Heart right ventricle (tissue), 16 donors: ENCODE results near the gene NT5DC2. TPM values are rescaled to one million over a fixed set of nuclear protein-coding genes. Genes with fewer than 3 reads are reported as not detected.
"Not testable (repeated sequence)": the region's sequence is repeated elsewhere in the genome, so short reads cannot be mapped to it uniquely, and the experiment has no call there.

Experiments used
- ATAC-seq, 8 donors: fragments of 200-7000 bp; cut with Tn5 transposase; one replicate each; pipeline ENCODE4 v1.9.1; 2020; ENCODE audit warnings: mild to moderate bottlenecking in 8 of 8, moderate library complexity in 8 of 8, moderate number of reproducible peaks in 1 of 8
- DNase-seq, 2 donors: peaks; one replicate each; pipeline ENCODE4 v3.0.0-alpha.2; 2020
- H3K27ac ChIP-seq, 10 donors: fragments of 200-600 bp; sonication (generic) in 2 of 10; one replicate each; pipeline versions ENCODE4 v1.5.0 to v1.8.0; 2020 to 2022; ENCODE audit warnings: mild to moderate bottlenecking in 3 of 10
- H3K27me3 ChIP-seq, 7 donors: fragments of 200-600 bp; one replicate each; pipeline ENCODE4 v1.8.0; 2021 to 2022; ENCODE audit warnings: mild to moderate bottlenecking in 2 of 7
- H3K36me3 ChIP-seq, 9 donors: fragments of 200-600 bp; sonication (generic) in 1 of 9; one replicate each; pipeline versions ENCODE4 v1.5.0 to v1.8.0; 2020 to 2022; ENCODE audit warnings: mild to moderate bottlenecking in 2 of 9
- H3K4me1 ChIP-seq, 9 donors: fragments of 200-600 bp; sonication (generic) in 1 of 9; one replicate each; pipeline versions ENCODE4 v1.5.0 to v1.8.0; 2020 to 2022; ENCODE audit warnings: mild to moderate bottlenecking in 4 of 9
- H3K4me3 ChIP-seq, 10 donors: fragments of 200-600 bp; sonication (generic) in 2 of 10; one replicate each; pipeline versions ENCODE4 v1.5.0 to v1.8.0; 2020 to 2022; ENCODE audit warnings: mild to moderate bottlenecking in 7 of 10, moderate library complexity in 2 of 10
- H3K9me3 ChIP-seq, 11 donors: fragments of 200-600 bp in 10 of 11; sonication (generic) in 2 of 11; one replicate each; pipeline versions ENCODE4 v1.5.0 to v1.8.0; 2013 to 2022; ENCODE audit warnings: mild to moderate bottlenecking in 2 of 11, control low read depth in 1 of 11, moderate library complexity in 1 of 11
- CTCF ChIP-seq, 9 donors: fragments of 200-600 bp; sonication (generic) in 2 of 9; IDR thresholded peaks; one replicate each; pipeline versions ENCODE4 v1.5.0 to v1.8.0; 2021 to 2022; ENCODE audit warnings: antibody characterized with exemption in 9 of 9, mild to moderate bottlenecking in 5 of 9, moderate library complexity in 1 of 9
- WGBS, 2 donors: extraction: QIAGEN DNeasy Blood & Tissue Kit; methylation state at CpG; one replicate each; pipeline ENCODE4 v1.1.7; 2013; ENCODE audit warnings: inconsistent platforms in 1 of 2; 5-methylcytosine and 5-hydroxymethylcytosine counted together
- intact Hi-C, 10 donors: fragments of 100-400 bp; cut with DNase I; formaldehyde crosslinking; loops; one replicate each; pipeline versions ENCODE4 v1.11.1 to v1.14.2; 2022
- polyA plus RNA-seq, 2 donors: library from polyadenylated mRNA; stranded (reverse); fragments of 200-250 nt; gene quantifications; one replicate each; pipeline ENCODE4 v1.2.3, GENCODE V29; 2013
- total RNA-seq, 10 donors: library from RNA; stranded (reverse); fragmentation: NEBNext Ultra II Directional in 3 of 10; extraction: Animal tissue kit (Norgen Biotek cat#: 25700) in 3 of 10; gene quantifications; one replicate each; pipeline versions ENCODE4 v1.2.1 to v1.2.4, GENCODE V29; 2021 to 2023
- donor health status: Arrhythmogenic right ventricular cardiomyopathy.
- donor health status: ischemic (EF 13 %, LVEDD 7.1; RV severe dilation, severe dysfunction).
- donor health status: healthy with polysubstance abuse.
- donor health status: DM: no; HTN: yes; CAD: no.
- donor health status: DM: no; HTN: no; CAD: no.
- donor health status: ischemic (EF 25% LVEDD 6.9; RV normal size, moderate dysfunction).
- donor health status: ischemic (EF 25% LVEDD 5.7; RV mildly dilated, moderate dysfunction).
- donor health status: healthy.
- donor health status: DM: yes; HTN: yes; CAD: no.
- donor health status: Ischemic cardiomyopathy.
- donor health status: ischemic (EF 35%, LVEDD 5.7; RV mildly dilated, moderate dysfunction).
- donor health status: nonischemic (EF 11% LVEDD 7.7; RV severe dilation, severe dysfunction).
- donor health status: DM: yes; HTN: yes; CAD: no.
- donor health status: PGD.
- donor health status: ischemic (EF 29% LVEDD 5.4; RV normal size, mild dysfunction).
- donor health status: nonischemic (EF 23%, LVEDD 6.1; RV moderate dilation, normal function).

Gene NT5DC2
- total and polyA plus RNA-seq, 12 donors, result 25.1 to 138 (median 54.5) TPM

- H3K4me1 ChIP-seq, result peaks cover 57 to 92% (median 75%) of the 10 kb centered on the region in 9 donors
Observed at GRCh38 chr3:52528586-52529375, 4.9 kb downstream of the NT5DC2 start.

GRCh38 chr3:52527732-52528585, 5.7 kb downstream of the NT5DC2 start:
- peaks cover 0 to 62% (median 19%) of the 10 kb centered on the region in 9 donors for H3K36me3 ChIP-seq
- no peaks in the 10 kb centered on the region for H3K9me3 ChIP-seq
- no peak for TF ChIP-seq CTCF (IDR thresholded peaks at IDR 0.05)
- DNase-seq (peak in 1 of 2 donors; percentile 14), ATAC-seq (no peak)
- H3K4me1 ChIP-seq, result peaks cover 54 to 88% (median 71%) of the 10 kb centered on the region in 9 donors
- 83 to 89% methylated on average over 18 of the region's 18 CpGs for whole genome bisulfite sequencing, 2 donors
- peak overlapping the region in 5 of 10 donors; percentile 22 to 91 (median 77) for H3K27ac ChIP-seq
- no peak overlapping the region for H3K4me3 ChIP-seq
- intact Hi-C loops, result loop anchor here in 1 of 10 donors (5.0 kb wide), 1 partner anchor 36 kb away; no protein-coding TSS in a partner anchor
- no peaks in the 10 kb centered on the region for H3K27me3 ChIP-seq

More at GRCh38 chr3:52528586-52529375, 4.9 kb downstream of the NT5DC2 start:
- no peak for TF ChIP-seq CTCF (IDR thresholded peaks at IDR 0.05)
- intact Hi-C loops, result loop anchor here in 1 of 10 donors (5.0 kb wide), 1 partner anchor 36 kb away; no protein-coding TSS in a partner anchor
- H3K36me3 ChIP-seq, result peaks cover 0 to 54% (median 16%) of the 10 kb centered on the region in 9 donors
- DNase-seq (peak in 1 of 2 donors; percentile 16), ATAC-seq (no peak)
- WGBS, 2 donors, result 86 to 87% methylated on average over 25 of the region's 25 CpGs
- peak overlapping the region in 8 of 10 donors; percentile 70 to 91 (median 84) for H3K27ac ChIP-seq
- H3K4me3 ChIP-seq, result no peak overlapping the region
- H3K9me3 ChIP-seq, result no peaks in the 10 kb centered on the region
- no peaks in the 10 kb centered on the region for H3K27me3 ChIP-seq

GRCh38 chr3:52527039-52527731, 6.5 kb downstream of the NT5DC2 start:
- H3K27ac ChIP-seq, result peak overlapping the region in 7 of 10 donors; percentile 10 to 91 (median 82)

GRCh38 chr3:52526671-52527038, 7.0 kb downstream of the NT5DC2 start:
- Histone ChIP-seq H3K36me3 (peaks cover 0 to 75% (median 19%) of the 10 kb centered on the region in 9 donors), H3K4me1 (peaks cover 44 to 75% (median 58%) of the 10 kb centered on the region in 9 donors), H3K27ac (peak overlapping the region in 9 of 10 donors; percentile 10 to 91 (median 80))
- 93 to 94% methylated on average over 5 of the region's 5 CpGs for WGBS, 2 donors
- intact Hi-C loops, result loop anchor here in 1 of 10 donors (5.0 kb wide), 1 partner anchor 34 kb away; no protein-coding TSS in a partner anchor
- not testable (repeated sequence) for ATAC-seq, H3K9me3 ChIP-seq, DNase-seq, H3K4me3 ChIP-seq, H3K27me3 ChIP-seq

More at GRCh38 chr3:52527039-52527731, 6.5 kb downstream of the NT5DC2 start:
- WGBS, 2 donors, result 91 to 95% methylated on average over 14 of the region's 14 CpGs
- H3K36me3 ChIP-seq, result peaks cover 0 to 70% (median 19%) of the 10 kb centered on the region in 9 donors
- H3K27me3 ChIP-seq, result no peaks in the 10 kb centered on the region
- no peak for TF ChIP-seq CTCF (IDR thresholded peaks at IDR 0.05)
- H3K9me3 ChIP-seq, result no peaks in the 10 kb centered on the region
- DNase-seq (peak in 1 of 2 donors; percentile 16), ATAC-seq (no peak)
- H3K4me1 ChIP-seq, result peaks cover 46 to 80% (median 64%) of the 10 kb centered on the region in 9 donors
- no peak overlapping the region for H3K4me3 ChIP-seq
- intact Hi-C loops, result loop anchor here in 1 of 10 donors (5.0 kb wide), 1 partner anchor 35 kb away; no protein-coding TSS in a partner anchor
